ENCODE data around the gene AMHR2. TPM values are rescaled to one million over a fixed set of nuclear protein-coding genes. Genes with fewer than 3 reads are reported as not detected.
A peak's percentile ranks its signal among the peaks of the same experiment; 100 is the strongest.

AMHR2 gene
- total and polyA plus RNA-seq, 2 experiments from 2014 or later, result 0.24 TPM; not detected in 1

DNA sequence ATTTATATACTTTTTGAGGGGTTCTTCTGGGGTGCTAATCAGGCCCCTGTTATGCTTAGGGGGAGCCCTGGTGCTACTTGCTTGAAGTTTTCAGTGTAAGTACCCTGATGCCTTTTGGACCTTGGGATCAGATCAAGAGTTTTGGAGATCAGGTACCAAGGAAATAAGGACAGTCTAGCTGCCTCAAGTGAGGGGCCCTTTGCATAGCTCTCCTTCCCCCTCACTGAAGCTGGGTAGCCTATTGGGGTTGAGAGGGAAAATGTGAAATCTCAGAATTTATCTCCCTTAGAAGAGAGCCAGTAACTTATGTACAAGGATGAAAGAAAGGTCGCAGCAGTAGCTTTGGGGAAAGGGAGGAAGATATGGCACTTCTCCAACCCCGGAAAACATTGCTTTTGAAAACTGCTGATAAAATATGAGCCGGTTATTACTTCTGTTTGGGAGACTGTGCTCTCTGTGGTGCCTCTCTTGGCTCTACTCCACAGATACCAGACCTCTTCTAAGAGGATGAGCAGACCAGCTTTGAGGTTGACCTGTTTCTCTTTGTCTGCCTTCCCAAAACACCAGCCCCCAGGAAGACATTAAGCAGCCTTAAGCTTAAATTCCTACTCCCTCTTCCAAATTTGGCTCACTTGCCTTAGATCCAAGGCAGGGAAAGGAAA, 8.8 kb upstream of the AMHR2 start:
- peaks cover 10% of the 10 kb centered on the region for H3K27me3 Mint-ChIP-seq (ENCODE audit: insufficient read depth, low read depth, poor library complexity)
- Histone ChIP-seq H3K36me3 (ENCODE audit: insufficient read depth) (peaks cover 7% of the 10 kb centered on the region; the same call in 1 of the 2 replicates), H3K79me2 (replicated peaks; ENCODE audit: insufficient read depth) (no peaks in the 10 kb centered on the region), H3K4me1 (ENCODE audit: insufficient read depth) (peaks cover 20% of the 10 kb centered on the region), H3K27me3 (ENCODE audit: insufficient read depth) (no peaks in the 10 kb centered on the region), H4K20me1 (replicated peaks; ENCODE audit: insufficient read depth) (no peaks in the 10 kb centered on the region; the same call in 1 of the 2 replicates), H3F3A (replicated peaks; ENCODE audit: low read depth) (0 out of 2 replicates have a peak, but pooled peaks cover 2% of the 10 kb centered on the region), H3K4me3 (no peak overlapping the region), H3K4me2 (no peak overlapping the region), H3K9me2 (ENCODE audit: insufficient read depth) (no peaks in the 10 kb centered on the region), H2AFZ (no peak overlapping the region), H3K27ac (ENCODE audit: low read depth) (peak overlapping the region; percentile 36; the same call in 1 of the 2 replicates)
- peaks cover 28% of the 10 kb centered on the region for H3K36me3 Mint-ChIP-seq (ENCODE audit: low read depth)
- no peak overlapping the region for H3K4me3 Mint-ChIP-seq
- no peak for TF ChIP-seq STAT1 (IDR thresholded peaks at IDR 0.05; ENCODE audit: unreplicated experiment)
- TF ChIP-seq CREB1 (CRISPR knock-in tag; IDR thresholded peaks at IDR 0.05; ENCODE audit: low read depth), result no peak
- TF ChIP-seq NANOG (IDR thresholded peaks at IDR 0.05; ENCODE audit: borderline replicate concordance), result no peak
- TF ChIP-seq ZNF331 (CRISPR knock-in tag; IDR thresholded peaks at IDR 0.05; ENCODE audit: low read depth), result no peak
- TF ChIP-seq EZH2 (IDR thresholded peaks at IDR 0.05; ENCODE audit: low read depth, unreplicated experiment), result no peak
- TF ChIP-seq, protein P1, sequence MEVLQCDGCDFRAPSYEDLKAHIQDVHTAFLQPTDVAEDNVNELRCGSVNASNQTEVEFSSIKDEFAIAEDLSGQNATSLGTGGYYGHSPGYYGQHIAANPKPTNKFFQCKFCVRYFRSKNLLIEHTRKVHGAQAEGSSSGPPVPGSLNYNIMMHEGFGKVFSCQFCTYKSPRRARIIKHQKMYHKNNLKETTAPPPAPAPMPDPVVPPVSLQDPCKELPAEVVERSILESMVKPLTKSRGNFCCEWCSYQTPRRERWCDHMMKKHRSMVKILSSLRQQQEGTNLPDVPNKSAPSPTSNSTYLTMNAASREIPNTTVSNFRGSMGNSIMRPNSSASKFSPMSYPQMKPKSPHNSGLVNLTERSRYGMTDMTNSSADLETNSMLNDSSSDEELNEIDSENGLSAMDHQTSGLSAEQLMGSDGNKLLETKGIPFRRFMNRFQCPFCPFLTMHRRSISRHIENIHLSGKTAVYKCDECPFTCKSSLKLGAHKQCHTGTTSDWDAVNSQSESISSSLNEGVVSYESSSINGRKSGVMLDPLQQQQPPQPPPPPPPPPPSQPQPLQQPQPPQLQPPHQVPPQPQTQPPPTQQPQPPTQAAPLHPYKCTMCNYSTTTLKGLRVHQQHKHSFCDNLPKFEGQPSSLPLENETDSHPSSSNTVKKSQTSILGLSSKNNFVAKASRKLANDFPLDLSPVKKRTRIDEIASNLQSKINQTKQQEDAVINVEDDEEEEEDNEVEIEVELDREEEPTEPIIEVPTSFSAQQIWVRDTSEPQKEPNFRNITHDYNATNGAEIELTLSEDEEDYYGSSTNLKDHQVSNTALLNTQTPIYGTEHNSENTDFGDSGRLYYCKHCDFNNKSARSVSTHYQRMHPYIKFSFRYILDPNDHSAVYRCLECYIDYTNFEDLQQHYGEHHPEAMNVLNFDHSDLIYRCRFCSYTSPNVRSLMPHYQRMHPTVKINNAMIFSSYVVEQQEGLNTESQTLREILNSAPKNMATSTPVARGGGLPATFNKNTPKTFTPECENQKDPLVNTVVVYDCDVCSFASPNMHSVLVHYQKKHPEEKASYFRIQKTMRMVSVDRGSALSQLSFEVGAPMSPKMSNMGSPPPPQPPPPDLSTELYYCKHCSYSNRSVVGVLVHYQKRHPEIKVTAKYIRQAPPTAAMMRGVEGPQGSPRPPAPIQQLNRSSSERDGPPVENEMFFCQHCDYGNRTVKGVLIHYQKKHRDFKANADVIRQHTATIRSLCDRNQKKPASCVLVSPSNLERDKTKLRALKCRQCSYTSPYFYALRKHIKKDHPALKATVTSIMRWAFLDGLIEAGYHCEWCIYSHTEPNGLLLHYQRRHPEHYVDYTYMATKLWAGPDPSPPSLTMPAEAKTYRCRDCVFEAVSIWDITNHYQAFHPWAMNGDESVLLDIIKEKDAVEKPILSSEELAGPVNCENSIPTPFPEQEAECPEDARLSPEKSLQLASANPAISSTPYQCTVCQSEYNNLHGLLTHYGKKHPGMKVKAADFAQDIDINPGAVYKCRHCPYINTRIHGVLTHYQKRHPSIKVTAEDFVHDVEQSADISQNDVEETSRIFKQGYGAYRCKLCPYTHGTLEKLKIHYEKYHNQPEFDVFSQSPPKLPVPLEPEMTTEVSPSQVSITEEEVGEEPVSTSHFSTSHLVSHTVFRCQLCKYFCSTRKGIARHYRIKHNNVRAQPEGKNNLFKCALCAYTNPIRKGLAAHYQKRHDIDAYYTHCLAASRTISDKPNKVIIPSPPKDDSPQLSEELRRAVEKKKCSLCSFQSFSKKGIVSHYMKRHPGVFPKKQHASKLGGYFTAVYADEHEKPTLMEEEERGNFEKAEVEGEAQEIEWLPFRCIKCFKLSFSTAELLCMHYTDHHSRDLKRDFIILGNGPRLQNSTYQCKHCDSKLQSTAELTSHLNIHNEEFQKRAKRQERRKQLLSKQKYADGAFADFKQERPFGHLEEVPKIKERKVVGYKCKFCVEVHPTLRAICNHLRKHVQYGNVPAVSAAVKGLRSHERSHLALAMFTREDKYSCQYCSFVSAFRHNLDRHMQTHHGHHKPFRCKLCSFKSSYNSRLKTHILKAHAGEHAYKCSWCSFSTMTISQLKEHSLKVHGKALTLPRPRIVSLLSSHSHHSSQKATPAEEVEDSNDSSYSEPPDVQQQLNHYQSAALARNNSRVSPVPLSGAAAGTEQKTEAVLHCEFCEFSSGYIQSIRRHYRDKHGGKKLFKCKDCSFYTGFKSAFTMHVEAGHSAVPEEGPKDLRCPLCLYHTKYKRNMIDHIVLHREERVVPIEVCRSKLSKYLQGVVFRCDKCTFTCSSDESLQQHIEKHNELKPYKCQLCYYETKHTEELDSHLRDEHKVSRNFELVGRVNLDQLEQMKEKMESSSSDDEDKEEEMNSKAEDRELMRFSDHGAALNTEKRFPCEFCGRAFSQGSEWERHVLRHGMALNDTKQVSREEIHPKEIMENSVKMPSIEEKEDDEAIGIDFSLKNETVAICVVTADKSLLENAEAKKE (CRISPR knock-in tag; IDR thresholded peaks at IDR 0.05), result no peak
- TF ChIP-seq, protein P2, sequence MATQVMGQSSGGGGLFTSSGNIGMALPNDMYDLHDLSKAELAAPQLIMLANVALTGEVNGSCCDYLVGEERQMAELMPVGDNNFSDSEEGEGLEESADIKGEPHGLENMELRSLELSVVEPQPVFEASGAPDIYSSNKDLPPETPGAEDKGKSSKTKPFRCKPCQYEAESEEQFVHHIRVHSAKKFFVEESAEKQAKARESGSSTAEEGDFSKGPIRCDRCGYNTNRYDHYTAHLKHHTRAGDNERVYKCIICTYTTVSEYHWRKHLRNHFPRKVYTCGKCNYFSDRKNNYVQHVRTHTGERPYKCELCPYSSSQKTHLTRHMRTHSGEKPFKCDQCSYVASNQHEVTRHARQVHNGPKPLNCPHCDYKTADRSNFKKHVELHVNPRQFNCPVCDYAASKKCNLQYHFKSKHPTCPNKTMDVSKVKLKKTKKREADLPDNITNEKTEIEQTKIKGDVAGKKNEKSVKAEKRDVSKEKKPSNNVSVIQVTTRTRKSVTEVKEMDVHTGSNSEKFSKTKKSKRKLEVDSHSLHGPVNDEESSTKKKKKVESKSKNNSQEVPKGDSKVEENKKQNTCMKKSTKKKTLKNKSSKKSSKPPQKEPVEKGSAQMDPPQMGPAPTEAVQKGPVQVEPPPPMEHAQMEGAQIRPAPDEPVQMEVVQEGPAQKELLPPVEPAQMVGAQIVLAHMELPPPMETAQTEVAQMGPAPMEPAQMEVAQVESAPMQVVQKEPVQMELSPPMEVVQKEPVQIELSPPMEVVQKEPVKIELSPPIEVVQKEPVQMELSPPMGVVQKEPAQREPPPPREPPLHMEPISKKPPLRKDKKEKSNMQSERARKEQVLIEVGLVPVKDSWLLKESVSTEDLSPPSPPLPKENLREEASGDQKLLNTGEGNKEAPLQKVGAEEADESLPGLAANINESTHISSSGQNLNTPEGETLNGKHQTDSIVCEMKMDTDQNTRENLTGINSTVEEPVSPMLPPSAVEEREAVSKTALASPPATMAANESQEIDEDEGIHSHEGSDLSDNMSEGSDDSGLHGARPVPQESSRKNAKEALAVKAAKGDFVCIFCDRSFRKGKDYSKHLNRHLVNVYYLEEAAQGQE (IDR thresholded peaks at IDR 0.05; ENCODE audit: unreplicated experiment), result no peak
- TF ChIP-seq POLR2AphosphoS5 (IDR thresholded peaks at IDR 0.05; ENCODE audit: low read depth), result no peak
- TF ChIP-seq, protein P3, sequence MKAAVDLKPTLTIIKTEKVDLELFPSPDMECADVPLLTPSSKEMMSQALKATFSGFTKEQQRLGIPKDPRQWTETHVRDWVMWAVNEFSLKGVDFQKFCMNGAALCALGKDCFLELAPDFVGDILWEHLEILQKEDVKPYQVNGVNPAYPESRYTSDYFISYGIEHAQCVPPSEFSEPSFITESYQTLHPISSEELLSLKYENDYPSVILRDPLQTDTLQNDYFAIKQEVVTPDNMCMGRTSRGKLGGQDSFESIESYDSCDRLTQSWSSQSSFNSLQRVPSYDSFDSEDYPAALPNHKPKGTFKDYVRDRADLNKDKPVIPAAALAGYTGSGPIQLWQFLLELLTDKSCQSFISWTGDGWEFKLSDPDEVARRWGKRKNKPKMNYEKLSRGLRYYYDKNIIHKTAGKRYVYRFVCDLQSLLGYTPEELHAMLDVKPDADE (IDR thresholded peaks at IDR 0.05), result no peak
- TF ChIP-seq JUNB (IDR thresholded peaks at IDR 0.05; ENCODE audit: unreplicated experiment), result no peak
- TF ChIP-seq EZH2phosphoT487 (IDR thresholded peaks at IDR 0.05; ENCODE audit: unreplicated experiment), result no peak
- ATAC-seq (peak; percentile 17; the same call in 1 of the 3 replicates), DNase-seq (ENCODE audit: low spot score) (no peak)
- H3K27ac Mint-ChIP-seq, result peak overlapping the region; percentile 74; the same call in 1 of the 2 replicates
- no peaks in the 10 kb centered on the region for H3K9me3 Mint-ChIP-seq
- peaks cover 20% of the 10 kb centered on the region for H3K4me1 Mint-ChIP-seq
